ENCODE results near the gene RABGAP1L. TPM values are rescaled to one million over a fixed set of nuclear protein-coding genes. Genes with fewer than 3 reads are reported as not detected.
"Not testable (repeated sequence)": the region's sequence is repeated elsewhere in the genome, so short reads cannot be mapped to it uniquely, and the experiment has no call there.

The RABGAP1L gene
- total and polyA plus RNA-seq, 2 of the 8 experiments (the other 6 are each of a cell fraction or from before 2014, with no cell fraction given) = 33.3 to 156 TPM

DNA sequence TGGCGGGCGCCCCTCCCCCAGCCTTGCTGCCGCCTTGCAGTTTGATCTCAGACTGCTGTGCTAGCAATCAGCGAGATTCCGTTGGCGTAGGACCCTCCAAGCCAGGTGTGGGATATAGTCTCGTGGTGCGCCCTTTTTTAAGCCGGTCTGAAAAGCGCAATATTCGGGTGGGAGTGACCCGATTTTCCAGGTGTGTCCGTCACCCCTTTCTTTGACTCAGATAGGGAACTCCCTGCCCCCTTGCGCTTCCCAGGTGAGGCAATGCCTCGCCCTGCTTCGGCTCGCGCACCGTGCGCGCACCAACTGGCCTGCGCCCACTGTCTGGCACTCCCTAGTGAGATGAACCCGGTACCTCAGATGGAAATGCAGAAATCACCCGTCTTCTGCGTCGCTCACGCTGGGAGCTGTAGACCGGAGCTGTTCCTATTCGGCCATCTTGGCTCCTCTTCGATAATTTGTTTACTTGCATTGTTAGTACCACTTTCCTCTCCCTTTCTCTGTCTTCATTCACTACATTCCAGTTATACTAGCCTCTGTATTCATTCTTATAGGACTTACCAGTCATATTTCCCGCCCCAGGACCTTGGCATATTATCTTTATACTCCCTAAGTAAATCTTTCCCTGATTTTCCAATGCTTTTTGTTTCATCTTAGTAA, 79.7 kb downstream of the RABGAP1L start:
- H2BK15ac ChIP-seq (ENCODE audit: low read length); H3K23me2 ChIP-seq (ENCODE audit: low read depth, low read length); H3K27me3 ChIP-seq (replicated peaks in 1 of 4; ENCODE audit: control insufficient read depth in 3 of 4, extremely low read depth in 1 of 4, insufficient read depth in 3 of 4, low read length in 3 of 4); H3K56ac ChIP-seq (replicated peaks; ENCODE audit: insufficient read length, low read depth, low read length); H3K4me1 ChIP-seq (replicated peaks in 1 of 4; ENCODE audit: control insufficient read depth in 3 of 4, insufficient read depth in 4 of 4, low read length in 3 of 4); H3K23ac ChIP-seq (ENCODE audit: insufficient read length); H4K91ac ChIP-seq (replicated peaks; ENCODE audit: insufficient read length, low read length); H2AK5ac ChIP-seq (ENCODE audit: low read depth, low read length); H3K14ac ChIP-seq (ENCODE audit: insufficient read length); H4K20me1 ChIP-seq (replicated peaks in 1 of 2; ENCODE audit: control insufficient read depth in 1 of 2, insufficient read depth in 2 of 2, low read length in 2 of 2); H3K18ac ChIP-seq (ENCODE audit: extremely low read depth, low read length); FAIRE-seq; H2BK120ac ChIP-seq (replicated peaks; ENCODE audit: low read depth, low read length); H3K4ac ChIP-seq (replicated peaks; ENCODE audit: insufficient read length, low read depth, low read length); H2BK20ac ChIP-seq (ENCODE audit: low read length); H3K79me1 ChIP-seq (ENCODE audit: low read depth, low read length); H3K79me2 ChIP-seq (ENCODE audit: control insufficient read depth in 1 of 2, insufficient read depth in 2 of 2, low read length in 2 of 2); CTCF ChIA-PET (ENCODE audit: partially characterized antibody); H3K9me3 ChIP-seq (ENCODE audit: insufficient read depth in 2 of 2, low read depth in 1 of 2, low read length in 1 of 2): not testable (repeated sequence)
- peak overlapping the region; percentile 52 for H4K5ac ChIP-seq (ENCODE audit: insufficient read length, low read depth, low read length)
- peak overlapping the region; percentile 81 for H2BK5ac ChIP-seq (ENCODE audit: low read depth, low read length)
- H2AFZ ChIP-seq (ENCODE audit: low read length) = 0 out of 2 replicates have a peak overlapping the region, but pooled peaks have one; percentile 50
- H3K4me3 ChIP-seq (ENCODE audit: extremely low read depth in 1 of 4, insufficient read depth in 2 of 4, low read depth in 3 of 4, low read length in 4 of 4) = peak overlapping the region; percentile 17 to 57 (median 34); a peak in 5 of 8 replicates
- peak in 1 of 2 experiments; percentile 69 for DNase-seq (ENCODE audit: low read depth in 1 of 2, low spot score in 2 of 2)
- peaks cover 0 to 15% (median 0%) of the 10 kb centered on the region in 4 experiments; a peak in 2 of 8 replicates for H3K36me3 ChIP-seq (ENCODE audit: control insufficient read depth in 2 of 4, insufficient read depth in 4 of 4, low read length in 3 of 4)
- H3K9ac ChIP-seq (replicated peaks in 1 of 4; ENCODE audit: extremely low read depth in 1 of 4, low read depth in 3 of 4, low read length in 3 of 4) = peak overlapping the region in 3 of 4 experiments; percentile 6 to 82 (median 43); a peak in 2 of 7 replicates
- WGBS, 2 experiments (ENCODE audit: extremely low coverage in 1 of 2, insufficient coverage in 1 of 2, insufficient read length in 1 of 2, insufficient replicate concordance in 2 of 2, low coverage in 1 of 2, low lambda C conversion rate in 2 of 2, missing lambda C conversion rate in 1 of 2) = 53% methylated on average over 27 of the region's 31 CpGs; no CpG with 5 or more reads in 1 of the 2 experiments
- TF ChIP-seq POLR2A (IDR thresholded peaks at IDR 0.05; ENCODE audit: control extremely low read depth in 1 of 2, low read depth in 2 of 2, low read length in 2 of 2) (peak in 1 of 2 experiments; percentile 43; a peak in 1 of 3 replicates), TAF1 (IDR thresholded peaks at IDR 0.05; ENCODE audit: low read depth, low read length) (peak; percentile 25; the same call in 1 of the 2 replicates), YY1 (IDR thresholded peaks at IDR 0.05; ENCODE audit: low read depth, low read length) (peak; percentile 71; the same call in 1 of the 2 replicates)
- POLR2A ChIA-PET (ENCODE audit: partially characterized antibody) = interaction anchor here (1.1 to 1.4 kb wide), 2 partner anchors 78 to 373 kb away, joined by 3 read pairs; no protein-coding TSS in a partner anchor
- H2BK12ac ChIP-seq (ENCODE audit: low read depth, low read length) = peak overlapping the region; percentile 39; the same call in 1 of the 2 replicates
- H3K27ac ChIP-seq (ENCODE audit: low read depth, low read length) = peak overlapping the region; percentile 58; the same call in 1 of the 2 replicates
- H4K8ac ChIP-seq (ENCODE audit: extremely low read depth, insufficient read depth, low read length) = peak overlapping the region; percentile 79; the same call in 1 of the 2 replicates
- H3K4me2 ChIP-seq (ENCODE audit: insufficient read depth in 1 of 2, low read depth in 2 of 2, low read length in 2 of 2) = peak overlapping the region; percentile 36 to 54

Measured in H1 (cell line).